ENCODE data around the gene SMURF2. TPM values are rescaled to one million over a fixed set of nuclear protein-coding genes. Genes with fewer than 3 reads are reported as not detected.

Gene SMURF2
- total RNA-seq, 1 donor from 2014 or later, result 45.6 TPM

DNA sequence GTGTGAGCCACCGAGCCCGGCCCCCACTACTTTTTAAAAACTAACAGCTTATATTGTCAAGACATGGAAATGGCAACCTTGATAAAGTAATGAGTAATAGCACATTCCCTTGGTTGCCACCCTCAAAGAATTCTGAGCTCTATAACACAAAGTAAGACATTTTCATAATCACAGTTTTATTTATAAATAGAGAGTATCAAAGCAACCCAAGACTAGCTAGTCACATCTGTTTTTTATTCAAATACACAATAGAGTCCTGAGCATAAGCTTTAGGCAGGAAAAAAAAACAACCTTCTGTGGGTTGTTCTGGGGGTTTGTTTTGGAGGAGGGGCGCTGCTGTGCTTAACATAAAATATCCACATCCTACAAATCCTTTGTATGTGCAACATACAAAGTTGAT, 86.7 kb downstream of the SMURF2 start:
- no peak for DNase-seq (ENCODE audit: low read depth)
- Histone ChIP-seq H3K27me3 (ENCODE audit: control insufficient read depth, insufficient read depth, low read length) (no peaks in the 10 kb centered on the region), H3K4me3 (ENCODE audit: low read depth, low read length) (no peak overlapping the region), H3K36me3 (ENCODE audit: control insufficient read depth, insufficient read depth, low read length) (no peaks in the 10 kb centered on the region)
- TF ChIP-seq, protein P1, sequence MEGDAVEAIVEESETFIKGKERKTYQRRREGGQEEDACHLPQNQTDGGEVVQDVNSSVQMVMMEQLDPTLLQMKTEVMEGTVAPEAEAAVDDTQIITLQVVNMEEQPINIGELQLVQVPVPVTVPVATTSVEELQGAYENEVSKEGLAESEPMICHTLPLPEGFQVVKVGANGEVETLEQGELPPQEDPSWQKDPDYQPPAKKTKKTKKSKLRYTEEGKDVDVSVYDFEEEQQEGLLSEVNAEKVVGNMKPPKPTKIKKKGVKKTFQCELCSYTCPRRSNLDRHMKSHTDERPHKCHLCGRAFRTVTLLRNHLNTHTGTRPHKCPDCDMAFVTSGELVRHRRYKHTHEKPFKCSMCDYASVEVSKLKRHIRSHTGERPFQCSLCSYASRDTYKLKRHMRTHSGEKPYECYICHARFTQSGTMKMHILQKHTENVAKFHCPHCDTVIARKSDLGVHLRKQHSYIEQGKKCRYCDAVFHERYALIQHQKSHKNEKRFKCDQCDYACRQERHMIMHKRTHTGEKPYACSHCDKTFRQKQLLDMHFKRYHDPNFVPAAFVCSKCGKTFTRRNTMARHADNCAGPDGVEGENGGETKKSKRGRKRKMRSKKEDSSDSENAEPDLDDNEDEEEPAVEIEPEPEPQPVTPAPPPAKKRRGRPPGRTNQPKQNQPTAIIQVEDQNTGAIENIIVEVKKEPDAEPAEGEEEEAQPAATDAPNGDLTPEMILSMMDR (IDR thresholded peaks at IDR 0.05; ENCODE audit: insufficient read depth, low read length, poor library complexity, severe bottlenecking), result no peak

DNA sequence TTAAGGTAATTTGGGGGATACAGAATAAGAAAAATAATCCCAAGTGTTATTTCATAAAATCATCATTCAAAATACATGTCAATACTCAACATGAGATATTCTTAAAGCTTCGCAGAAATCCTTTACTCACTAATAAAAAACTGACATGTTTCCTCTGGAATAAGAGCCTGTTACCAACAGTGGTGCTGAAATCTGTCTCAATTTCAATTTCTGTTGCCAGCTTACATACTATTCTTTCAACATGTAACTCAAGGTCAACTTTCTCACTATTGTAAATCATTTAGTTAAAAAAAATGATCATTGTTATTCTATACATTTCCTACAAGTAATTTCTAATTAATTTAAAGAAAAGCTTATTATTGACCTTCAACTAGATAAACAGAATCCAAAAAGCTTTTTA, 87.5 kb downstream of the SMURF2 start:
- Histone ChIP-seq H3K36me3 (ENCODE audit: control insufficient read depth, insufficient read depth, low read length) (no peaks in the 10 kb centered on the region), H3K27me3 (ENCODE audit: control insufficient read depth, insufficient read depth, low read length) (no peaks in the 10 kb centered on the region), H3K4me3 (ENCODE audit: low read depth, low read length) (no peak overlapping the region)
- no peak for DNase-seq (ENCODE audit: low read depth)
- TF ChIP-seq, protein P1 (IDR thresholded peaks at IDR 0.05; ENCODE audit: insufficient read depth, low read length, poor library complexity, severe bottlenecking), result no peak

DNA sequence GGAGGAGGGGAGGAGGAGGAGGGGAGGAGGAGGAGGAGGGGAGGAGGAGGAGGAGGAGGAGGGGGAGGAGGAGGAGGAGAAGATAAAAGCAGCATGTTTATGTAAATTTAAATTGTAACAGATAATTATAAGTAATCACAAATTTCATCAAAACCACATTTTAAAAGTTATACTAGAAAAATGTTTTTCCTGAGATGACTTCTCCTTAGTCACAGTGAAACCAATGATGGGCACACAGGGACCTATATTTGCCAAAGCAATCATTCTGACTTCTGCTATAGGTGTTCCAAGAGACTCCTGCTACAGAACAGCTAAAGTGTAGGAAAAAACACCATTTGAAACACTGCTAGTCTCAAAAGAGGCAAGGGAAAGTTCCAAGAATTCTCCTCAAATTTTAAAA, 88.9 kb downstream of the SMURF2 start:
- H3K4me3 ChIP-seq (ENCODE audit: low read depth, low read length), result no peak overlapping the region

DNA sequence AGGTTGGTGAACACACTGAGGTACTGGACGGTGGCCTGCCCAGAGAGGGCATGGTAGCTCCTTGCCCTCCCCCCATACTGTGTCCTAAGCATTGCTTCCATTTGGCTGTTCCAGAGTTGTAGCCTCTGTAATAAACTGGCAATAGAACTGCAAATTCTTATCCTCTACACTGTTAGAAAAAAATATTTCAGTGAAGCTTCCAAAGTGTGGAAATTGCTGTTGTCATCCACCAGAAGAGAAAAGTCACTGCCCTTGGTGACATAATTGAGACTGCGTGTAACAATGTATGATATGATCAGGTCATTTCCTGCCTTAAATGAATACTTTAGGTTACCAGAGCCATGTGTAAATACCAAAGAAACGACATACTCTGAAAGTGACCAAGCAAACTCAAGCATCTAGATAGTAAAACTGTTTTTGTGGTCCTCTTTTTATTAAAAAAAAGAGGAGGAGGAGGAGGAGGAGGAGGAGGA, 89.4 kb downstream of the SMURF2 start:
- Histone ChIP-seq H3K36me3 (ENCODE audit: control insufficient read depth, insufficient read depth, low read length) (no peaks in the 10 kb centered on the region), H3K27me3 (ENCODE audit: control insufficient read depth, insufficient read depth, low read length) (no peaks in the 10 kb centered on the region), H3K4me3 (ENCODE audit: low read depth, low read length) (no peak overlapping the region)
- DNase-seq (ENCODE audit: low read depth), result no peak
- TF ChIP-seq, protein P1 (IDR thresholded peaks at IDR 0.05; ENCODE audit: insufficient read depth, low read length, poor library complexity, severe bottlenecking), result no peak

More for the DNA sequence above, 88.9 kb downstream of the SMURF2 start:
- Histone ChIP-seq H3K36me3 (ENCODE audit: control insufficient read depth, insufficient read depth, low read length) (no peaks in the 10 kb centered on the region), H3K27me3 (ENCODE audit: control insufficient read depth, insufficient read depth, low read length) (no peaks in the 10 kb centered on the region)
- no peak for DNase-seq (ENCODE audit: low read depth)
- TF ChIP-seq, protein P1 (IDR thresholded peaks at IDR 0.05; ENCODE audit: insufficient read depth, low read length, poor library complexity, severe bottlenecking), result no peak

DNA sequence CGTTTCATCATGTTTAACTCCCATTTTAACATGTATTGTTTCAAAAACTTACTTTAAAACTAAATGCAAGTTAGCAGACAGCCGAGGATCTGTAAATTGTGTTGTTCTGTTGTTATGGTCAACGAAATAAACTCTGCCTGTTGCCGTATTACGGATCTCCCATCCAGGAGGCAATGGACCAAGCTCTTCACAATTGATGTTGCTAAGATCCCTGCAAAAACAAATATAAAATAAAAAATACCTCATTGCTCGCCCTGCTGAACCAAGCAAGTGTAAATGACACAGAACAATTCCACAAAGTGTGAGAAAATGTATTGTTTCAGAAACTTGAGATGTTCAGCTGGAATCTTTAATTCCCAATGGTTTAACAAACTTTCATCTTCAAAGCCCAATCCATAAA, 90.4 kb downstream of the SMURF2 start:
- H3K27me3 ChIP-seq (ENCODE audit: control insufficient read depth, insufficient read depth, low read length), result no peaks in the 10 kb centered on the region
- TF ChIP-seq, protein P1 (IDR thresholded peaks at IDR 0.05; ENCODE audit: insufficient read depth, low read length, poor library complexity, severe bottlenecking), result no peak
- H3K36me3 ChIP-seq (ENCODE audit: control insufficient read depth, insufficient read depth, low read length), result no peaks in the 10 kb centered on the region
- DNase-seq (ENCODE audit: low read depth), result no peak
- H3K4me3 ChIP-seq (ENCODE audit: low read depth, low read length), result no peak overlapping the region

DNA sequence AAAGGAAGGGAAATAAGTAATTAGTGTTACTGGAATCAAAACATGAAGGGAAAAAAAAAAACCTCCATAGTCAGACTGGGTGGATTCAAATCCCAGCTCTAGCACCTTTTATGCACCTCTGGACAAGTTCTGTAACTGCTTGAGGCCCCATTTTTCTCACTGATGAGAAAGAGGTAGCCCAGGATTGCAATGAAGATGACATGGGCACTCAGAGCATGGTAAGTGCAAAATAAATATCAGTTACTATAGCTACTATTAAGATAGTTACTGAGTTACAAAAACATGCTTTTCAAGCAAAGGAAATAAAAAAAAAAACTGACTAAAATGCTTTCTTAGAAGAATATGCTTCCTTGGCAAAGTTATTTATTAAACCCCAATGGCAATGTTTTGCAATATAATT, 96.5 kb downstream of the SMURF2 start:
- Histone ChIP-seq H3K4me3 (ENCODE audit: low read depth, low read length) (no peak overlapping the region), H3K27me3 (ENCODE audit: control insufficient read depth, insufficient read depth, low read length) (no peaks in the 10 kb centered on the region), H3K36me3 (ENCODE audit: control insufficient read depth, insufficient read depth, low read length) (no peaks in the 10 kb centered on the region)
- TF ChIP-seq, protein P1 (IDR thresholded peaks at IDR 0.05; ENCODE audit: insufficient read depth, low read length, poor library complexity, severe bottlenecking), result no peak
- no peak for DNase-seq (ENCODE audit: low read depth)

All from kidney epithelial cell (primary cell).